Activated CD4-positive, alpha-beta T cell treated with anti-CD3 and anti-CD28 coated beads for 36 hours (primary cell): ENCODE data around the gene CIB1. TPM values are rescaled to one million over a fixed set of nuclear protein-coding genes. Genes with fewer than 3 reads are reported as not detected.
"Not testable (repeated sequence)": the region's sequence is repeated elsewhere in the genome, so short reads cannot be mapped to it uniquely, and the experiment has no call there.

ENCODE experiments used
- ATAC-seq: fragments of 200-7000 bp; cut with Tn5 transposase; one replicate; pipeline ENCODE4 v1.10.0; 2021; ENCODE audit warnings: mild to moderate bottlenecking, moderate library complexity
- CTCF ChIA-PET: fragments of 350-600 bp; sonication (Branson Sonifier 250); formaldehyde crosslinking; loops from one replicate; lab custom pipeline; 2021; ENCODE audit warnings: antibody characterized with exemption; lab: Charles Lee
- POLR2A ChIA-PET: fragments of 350-600 bp; sonication (Branson Sonifier 250); formaldehyde crosslinking; loops from one replicate; lab custom pipeline; 2021; ENCODE audit warnings: antibody characterized with exemption, inconsistent platforms; lab: Charles Lee
- DNase-seq: peaks from one replicate; pipeline ENCODE4 v3.0.0-alpha.2; 2020
- H3K27ac Mint-ChIP-seq: one replicate; pipeline ENCODE4 v1.8.0; 2021; ENCODE audit warnings: mixed read lengths
- H3K27me3 Mint-ChIP-seq: one replicate; pipeline ENCODE4 v1.8.0; 2021; ENCODE audit warnings: mixed read lengths
- H3K36me3 Mint-ChIP-seq: one replicate; pipeline ENCODE4 v1.8.0; 2021; ENCODE audit warnings: low read depth, mixed read lengths
- H3K4me1 Mint-ChIP-seq: one replicate; pipeline ENCODE4 v1.8.0; 2021; ENCODE audit warnings: mixed read lengths
- H3K4me3 Mint-ChIP-seq: one replicate; pipeline ENCODE4 v1.8.0; 2021; ENCODE audit warnings: mild to moderate bottlenecking, moderate library complexity, mixed read lengths
- H3K9me3 Mint-ChIP-seq: one replicate; pipeline ENCODE4 v1.8.0; 2021; ENCODE audit warnings: low read depth, mixed read lengths
- intact Hi-C, 2 experiments: fragments of 100-400 bp; cut with DNase I in 1 of 2; cut with micrococcal nuclease in 1 of 2; formaldehyde crosslinking; loops; one replicate each; pipeline versions ENCODE4 v1.14.2 to v1.15.1; 2022 to 2024; cut with DNase I, micrococcal nuclease
- total RNA-seq, 2 experiments: library from RNA; stranded (reverse); gene quantifications; one replicate each; pipeline ENCODE4 v1.2.3, GENCODE V29; 2021

The CIB1 gene
- total RNA-seq, 2 experiments from 2014 or later, result 135 to 140 TPM

DNA sequence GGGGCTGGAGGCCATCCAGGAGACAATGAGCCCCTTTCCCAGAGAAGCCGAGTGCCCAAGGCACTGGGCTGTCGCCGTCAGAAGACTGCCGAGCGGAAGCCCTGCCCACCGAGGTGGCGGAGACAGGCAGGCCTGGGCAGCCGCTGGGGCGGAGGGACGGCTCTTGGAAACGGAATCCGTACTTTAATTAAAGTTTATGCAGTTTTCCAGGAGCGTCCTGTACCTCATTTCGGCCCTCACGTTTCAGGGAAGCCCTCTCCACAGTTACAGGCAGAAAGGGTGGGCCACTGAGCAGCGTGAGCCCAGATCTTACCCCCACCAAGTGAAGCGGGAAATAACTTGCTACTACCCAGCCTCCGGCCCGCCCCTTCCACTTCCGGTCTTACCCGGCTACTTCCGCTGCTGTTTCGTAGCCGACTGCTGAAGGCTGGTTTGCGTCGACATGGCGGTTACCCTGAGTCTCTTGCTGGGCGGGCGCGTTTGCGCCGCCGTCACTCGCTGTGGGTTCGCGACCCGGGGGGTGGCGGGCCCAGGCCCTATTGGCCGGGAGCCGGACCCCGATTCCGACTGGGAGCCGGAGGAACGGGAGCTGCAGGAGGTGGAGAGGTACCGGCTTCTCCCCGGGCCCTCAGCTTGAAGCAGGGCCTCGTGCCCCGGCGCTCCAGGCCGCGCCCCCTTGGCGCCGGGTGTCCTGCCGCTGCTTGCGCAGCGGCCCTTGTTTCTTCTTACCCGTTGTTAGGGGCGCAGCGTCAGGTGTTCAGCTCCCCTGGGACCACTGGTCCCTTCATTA, 31.7 kb upstream of the CIB1 start, which contains the start of gene NGRN:
TSS of gene NGRN (plus strand) at position 402 of the 790 bp plus-strand sequence. CDS start at position 443, 41 bp downstream.
- intact Hi-C loops, result loop anchor here (1.0 to 5.0 kb wide), 13 partner anchors 31 to 690 kb away; partner anchors contain the start of genes GDPGP1 (in 2 of the 2), AP3S2 (in 1 of the 2), BLM (in 1 of the 2) and HDDC3 (in 1 of the 2)
- H3K27me3 Mint-ChIP-seq, result no peaks in the 10 kb centered on the region
- DNase-seq (peak; percentile 95), ATAC-seq (peak; percentile 87)
- peaks cover 37% of the 10 kb centered on the region for H3K4me1 Mint-ChIP-seq
- ChIA-PET POLR2A (interaction anchor here (0.6 to 1.5 kb wide), 2 partner anchors 16 to 32 kb away, joined by 3 to 5 read pairs; partner anchors contain the start of gene TTLL13), CTCF (interaction anchor here (0.7 to 0.9 kb wide), 3 partner anchors 16 to 637 kb away, joined by 3 to 4 read pairs (median 3); partner anchors contain the start of genes CIB1, GDPGP1, MAN2A2 and TTLL13)
- H3K9me3 Mint-ChIP-seq, result no peaks in the 10 kb centered on the region
- H3K27ac Mint-ChIP-seq, result peak within 1 kb of the TSS; percentile 99
- H3K4me3 Mint-ChIP-seq, result peak within 1 kb of the TSS; percentile 98
- H3K36me3 Mint-ChIP-seq, result peaks cover 29% of the 10 kb centered on the region

DNA sequence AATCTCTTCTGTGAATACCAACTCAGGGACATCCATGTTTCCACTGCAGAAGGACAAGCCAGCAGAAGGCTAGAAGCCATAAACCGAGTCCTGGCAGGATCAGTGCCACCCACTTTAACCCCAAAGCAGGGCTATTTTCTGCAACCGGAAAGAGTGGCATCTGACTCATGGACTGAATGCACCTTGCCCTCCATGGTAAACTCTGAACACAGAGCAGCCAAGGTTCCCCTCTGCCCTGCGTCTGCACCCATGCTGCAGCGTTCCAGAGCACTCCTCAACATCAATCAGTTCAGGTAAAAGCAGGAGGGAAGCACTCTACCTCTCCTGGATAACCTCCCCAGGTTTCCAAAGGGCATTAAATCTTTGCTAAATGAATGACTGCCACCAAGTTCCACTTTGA, 30.9 kb upstream of the CIB1 start:
- peak overlapping the region; percentile 98 for H3K4me3 Mint-ChIP-seq

DNA sequence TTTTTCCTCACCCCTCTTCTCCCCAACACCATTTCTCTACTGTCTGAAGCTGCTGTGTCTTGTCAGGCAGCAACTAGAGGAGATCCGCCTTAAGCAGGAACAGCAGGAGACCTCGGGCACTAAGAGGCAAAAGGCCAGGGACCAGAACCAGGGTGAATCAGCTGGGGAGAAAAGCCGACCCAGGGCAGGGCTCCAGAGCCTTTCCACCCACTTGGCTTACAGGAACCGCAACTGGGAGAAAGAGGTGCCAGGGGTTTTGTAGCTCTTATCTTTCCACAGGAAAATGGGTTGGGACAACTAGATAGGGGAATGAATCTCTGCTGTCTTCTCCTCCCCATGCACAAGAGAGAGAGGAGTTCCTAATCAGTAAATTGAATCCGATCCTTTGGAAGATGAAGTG, 28.7 kb upstream of the CIB1 start:
- Mint-ChIP-seq H3K4me3 (no peak overlapping the region), H3K9me3 (no peaks in the 10 kb centered on the region), H3K4me1 (peaks cover 20% of the 10 kb centered on the region), H3K27ac (no peak overlapping the region), H3K36me3 (peaks cover 6% of the 10 kb centered on the region), H3K27me3 (no peaks in the 10 kb centered on the region)
- DNase-seq, result no peak
- ATAC-seq, result no peak
- intact Hi-C loops, result no loop called here
- ChIA-PET POLR2A (no interaction called here), CTCF (interaction anchor here (0.5 to 1.4 kb wide), 3 partner anchors 8 to 220 kb away, joined by 3 to 4 read pairs (median 3); no protein-coding TSS in a partner anchor)

More for the DNA sequence above, 30.9 kb upstream of the CIB1 start:
- intact Hi-C loops, result loop anchor here (1.0 to 5.0 kb wide), 12 partner anchors 30 to 668 kb away; partner anchors contain the start of genes GDPGP1 (in 2 of the 2), AP3S2 (in 1 of the 2), BLM (in 1 of the 2) and HDDC3 (in 1 of the 2)
- Mint-ChIP-seq H3K4me1 (peaks cover 32% of the 10 kb centered on the region), H3K9me3 (no peaks in the 10 kb centered on the region), H3K27me3 (no peaks in the 10 kb centered on the region), H3K36me3 (peaks cover 23% of the 10 kb centered on the region), H3K27ac (peak overlapping the region; percentile 99)
- peak; percentile 64 for DNase-seq
- peak; percentile 52 for ATAC-seq
- ChIA-PET CTCF (interaction anchor here (1.3 kb wide), 1 partner anchor 56 kb away, joined by 4 read pairs; no protein-coding TSS in a partner anchor), POLR2A (no interaction called here)

DNA sequence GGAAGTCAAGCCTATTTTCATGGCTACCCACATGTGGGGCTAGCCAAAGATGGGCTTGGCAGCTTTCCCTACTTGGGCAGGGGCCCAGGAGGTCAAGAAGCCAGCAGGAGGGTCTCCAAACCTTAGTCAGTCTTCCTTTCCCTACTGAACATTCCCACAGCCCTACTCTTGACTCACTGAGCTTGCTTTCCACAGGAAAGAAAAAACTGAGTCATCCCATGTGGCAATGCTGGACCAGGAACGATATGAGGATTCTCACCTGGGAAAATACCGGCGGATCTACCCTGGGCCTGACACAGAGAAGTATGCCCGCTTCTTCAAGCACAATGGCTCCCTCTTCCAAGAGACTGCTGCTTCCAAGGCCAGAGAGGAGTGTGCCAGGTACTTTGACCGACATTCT, 28.1 kb upstream of the CIB1 start:
- Mint-ChIP-seq H3K27me3 (no peaks in the 10 kb centered on the region), H3K36me3 (peaks cover 5% of the 10 kb centered on the region), H3K4me1 (peaks cover 16% of the 10 kb centered on the region), H3K9me3 (no peaks in the 10 kb centered on the region), H3K4me3 (no peak overlapping the region), H3K27ac (no peak overlapping the region)
- POLR2A ChIA-PET, result interaction anchor here (0.7 kb wide), 1 partner anchor 60 kb away, joined by 5 read pairs; no protein-coding TSS in a partner anchor
- intact Hi-C loops, result no loop called here
- CTCF ChIA-PET, result interaction anchor here (0.5 to 1.4 kb wide), 3 partner anchors 8 to 221 kb away, joined by 3 to 4 read pairs (median 4); no protein-coding TSS in a partner anchor
- ATAC-seq, result no peak
- DNase-seq, result no peak

DNA sequence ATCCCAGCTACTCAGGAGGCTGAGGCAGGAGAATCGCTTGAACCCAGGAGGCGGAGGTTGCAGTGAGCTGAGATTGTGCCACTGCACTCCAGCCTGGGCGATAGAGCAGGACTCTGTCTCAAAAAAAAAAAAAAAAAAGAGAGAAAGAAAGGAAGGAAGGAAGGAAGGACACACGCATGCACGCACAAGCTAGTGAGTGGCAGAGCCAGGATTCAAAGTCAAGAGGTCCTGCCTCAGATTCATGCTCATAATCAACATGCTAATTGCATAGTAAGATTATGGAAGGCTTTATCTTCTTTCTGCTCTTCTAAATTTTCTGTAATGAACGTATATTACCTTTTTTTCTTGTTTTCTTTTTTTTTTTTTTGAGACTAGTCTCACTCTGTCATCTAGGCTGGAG, 27.0 kb upstream of the CIB1 start:
- H3K4me3 Mint-ChIP-seq, ATAC-seq, intact Hi-C loops, H3K27ac Mint-ChIP-seq, H3K9me3 Mint-ChIP-seq, H3K36me3 Mint-ChIP-seq, DNase-seq, H3K27me3 Mint-ChIP-seq: not testable (repeated sequence)
- peaks cover 16% of the 10 kb centered on the region for H3K4me1 Mint-ChIP-seq
- ChIA-PET POLR2A (interaction anchor here (0.5 kb wide), 1 partner anchor 9 kb away, joined by 5 read pairs; no protein-coding TSS in a partner anchor), CTCF (interaction anchor here (0.6 to 1.2 kb wide), 4 partner anchors 33 to 699 kb away, joined by 3 to 4 read pairs (median 4); no protein-coding TSS in a partner anchor)

DNA sequence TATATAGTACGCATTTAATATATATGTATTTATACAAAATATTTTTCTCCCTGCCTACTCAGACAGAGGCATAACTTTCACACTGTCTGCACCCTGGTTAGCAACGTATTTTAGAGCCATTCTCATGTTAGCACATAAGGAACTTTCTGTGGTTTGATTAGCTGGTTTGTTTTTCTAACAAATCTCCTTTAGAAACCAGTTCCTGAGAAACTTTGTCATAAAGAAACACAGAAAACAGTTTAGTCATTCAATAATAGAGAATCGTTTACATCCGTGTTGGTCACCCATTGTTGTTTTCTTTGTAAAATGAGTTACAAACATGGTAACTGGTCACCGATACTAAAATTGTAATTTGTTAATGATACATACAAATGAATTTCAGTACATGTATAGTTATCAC, 25.8 kb upstream of the CIB1 start:
- H3K9me3 Mint-ChIP-seq, result no peaks in the 10 kb centered on the region
- POLR2A ChIA-PET, result no interaction called here
- no peaks in the 10 kb centered on the region for H3K27me3 Mint-ChIP-seq
- ATAC-seq (peak; percentile 60), DNase-seq (no peak)
- CTCF ChIA-PET, result no interaction called here
- peaks cover 11% of the 10 kb centered on the region for H3K4me1 Mint-ChIP-seq
- H3K4me3 Mint-ChIP-seq, result no peak overlapping the region
- intact Hi-C loops, result no loop called here
- H3K36me3 Mint-ChIP-seq, result no peaks in the 10 kb centered on the region
- peak overlapping the region; percentile 57 for H3K27ac Mint-ChIP-seq

DNA sequence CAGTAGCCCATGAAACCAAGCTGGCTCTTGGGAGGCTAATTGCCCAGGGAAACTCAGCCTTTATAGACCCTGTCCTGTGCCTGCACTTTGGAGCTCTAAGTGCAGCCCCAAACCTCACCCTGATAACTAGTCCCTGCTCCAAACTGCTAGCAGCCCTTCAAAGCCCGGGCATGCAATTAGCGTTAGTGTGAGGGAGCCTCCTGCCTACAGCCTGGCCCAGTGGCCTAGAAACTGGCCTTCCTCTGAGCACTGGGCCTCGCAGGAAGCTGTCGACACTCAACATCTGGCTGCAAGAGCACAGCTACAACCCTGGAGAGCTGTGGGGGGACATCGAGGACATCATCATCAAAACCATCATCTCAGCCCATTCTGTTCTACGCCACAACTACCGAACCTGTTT, 24.0 kb upstream of the CIB1 start:
- CTCF ChIA-PET, result interaction anchor here (0.5 kb wide), 1 partner anchor 115 kb away, joined by 3 read pairs; no protein-coding TSS in a partner anchor
- no peaks in the 10 kb centered on the region for H3K9me3 Mint-ChIP-seq
- ATAC-seq, result no peak
- POLR2A ChIA-PET, result no interaction called here
- no peaks in the 10 kb centered on the region for H3K27me3 Mint-ChIP-seq
- intact Hi-C loops, result no loop called here
- H3K4me1 Mint-ChIP-seq, result peaks cover 5% of the 10 kb centered on the region
- H3K27ac Mint-ChIP-seq, result no peak overlapping the region
- H3K36me3 Mint-ChIP-seq, result no peaks in the 10 kb centered on the region
- no peak overlapping the region for H3K4me3 Mint-ChIP-seq
- no peak for DNase-seq

DNA sequence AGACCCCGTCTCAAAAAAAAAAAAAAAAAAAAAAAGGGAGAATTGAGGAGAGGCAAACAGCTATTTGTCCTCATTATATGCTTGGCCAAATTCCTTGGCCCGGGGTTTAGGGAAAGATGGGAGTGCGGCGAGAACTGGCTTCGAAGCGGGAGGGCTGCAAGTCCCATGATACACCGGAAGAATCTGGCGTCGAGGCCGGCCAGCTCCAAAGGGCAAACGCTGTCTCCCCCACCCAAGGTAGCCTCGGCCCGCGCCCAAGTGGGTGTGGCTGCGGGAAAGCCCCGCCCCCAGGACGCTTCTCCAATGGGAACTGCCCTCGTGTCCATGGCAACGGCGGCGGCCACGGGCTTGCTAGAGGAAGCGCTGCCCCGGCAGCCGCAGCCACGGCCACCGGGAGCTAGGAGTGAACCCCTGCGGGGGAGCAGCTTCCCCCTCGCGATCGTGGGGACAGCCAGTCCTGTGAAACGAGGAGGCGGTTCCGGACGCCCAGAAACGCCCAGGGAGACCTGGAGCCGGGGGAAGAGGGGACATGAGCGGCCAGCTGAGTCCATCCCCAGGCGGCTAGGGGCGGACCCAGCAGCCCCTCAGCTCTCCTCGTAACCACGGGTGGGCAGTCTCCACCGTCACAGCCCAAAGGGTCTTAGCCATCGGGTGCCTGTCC, 15.6 kb upstream of the CIB1 start, which contains the start of gene TTLL13:
TSS of gene TTLL13 (plus strand) at position 354 of the 661 bp plus-strand sequence. CDS start 1,075 bp downstream, outside the sequence.
- ATAC-seq (peak; percentile 92), DNase-seq (peak; percentile 89)
- Mint-ChIP-seq H3K27ac (no peak within 1 kb of the TSS), H3K4me1 (peaks cover 14% of the 10 kb centered on the region), H3K36me3 (no peaks in the 10 kb centered on the region), H3K9me3 (no peaks in the 10 kb centered on the region), H3K27me3 (no peaks in the 10 kb centered on the region), H3K4me3 (peak within 1 kb of the TSS; percentile 45)
- POLR2A ChIA-PET, result interaction anchor here (0.6 to 1.7 kb wide), 4 partner anchors 14 to 57 kb away, joined by 3 to 5 read pairs (median 4); partner anchors contain the start of gene NGRN
- CTCF ChIA-PET, result interaction anchor here (0.7 to 1.4 kb wide), 7 partner anchors 16 to 71 kb away, joined by 3 to 7 read pairs (median 3); partner anchors contain the start of genes CIB1 and GDPGP1
- intact Hi-C loops, result loop anchor here in 1 of 2 experiments (1.0 kb wide), 1 partner anchor 15 kb away; the partner anchor contains the start of gene GDPGP1

DNA sequence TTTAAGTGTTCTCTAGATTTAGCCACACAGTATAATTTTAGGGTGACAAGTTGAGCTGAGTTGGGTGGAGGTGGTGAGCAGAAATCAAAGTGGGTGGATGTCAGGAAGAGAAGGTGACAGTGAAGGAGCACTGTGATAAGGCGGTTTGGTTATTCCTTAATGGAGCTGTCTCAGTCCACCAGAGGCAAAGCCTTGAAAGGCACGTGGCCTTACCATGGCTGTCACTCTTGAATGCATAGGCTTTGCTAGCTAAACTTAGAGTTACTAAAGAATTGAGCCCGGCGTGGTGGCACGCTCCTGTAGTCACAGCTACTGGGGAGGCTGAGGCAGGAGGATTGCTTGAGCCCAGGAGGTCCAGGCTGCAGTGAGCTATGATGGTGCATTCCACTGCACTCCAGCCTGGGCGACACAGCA, 15.1 kb upstream of the CIB1 start:
- Mint-ChIP-seq H3K4me1 (peaks cover 14% of the 10 kb centered on the region), H3K9me3 (no peaks in the 10 kb centered on the region), H3K4me3 (peak overlapping the region; percentile 17), H3K27me3 (no peaks in the 10 kb centered on the region), H3K27ac (no peak overlapping the region), H3K36me3 (no peaks in the 10 kb centered on the region)
- ATAC-seq (no peak), DNase-seq (no peak)
- intact Hi-C loops, result loop anchor here in 1 of 2 experiments (1.0 kb wide), 1 partner anchor 14 kb away; the partner anchor contains the start of gene GDPGP1
- CTCF ChIA-PET, result interaction anchor here (0.6 to 1.4 kb wide), 5 partner anchors 11 to 279 kb away, joined by 3 to 7 read pairs (median 4); partner anchors contain the start of genes CIB1 and GDPGP1
- POLR2A ChIA-PET, result interaction anchor here (1.0 to 1.7 kb wide), 2 partner anchors 17 to 22 kb away, joined by 4 to 5 read pairs; partner anchors contain the start of gene NGRN

DNA sequence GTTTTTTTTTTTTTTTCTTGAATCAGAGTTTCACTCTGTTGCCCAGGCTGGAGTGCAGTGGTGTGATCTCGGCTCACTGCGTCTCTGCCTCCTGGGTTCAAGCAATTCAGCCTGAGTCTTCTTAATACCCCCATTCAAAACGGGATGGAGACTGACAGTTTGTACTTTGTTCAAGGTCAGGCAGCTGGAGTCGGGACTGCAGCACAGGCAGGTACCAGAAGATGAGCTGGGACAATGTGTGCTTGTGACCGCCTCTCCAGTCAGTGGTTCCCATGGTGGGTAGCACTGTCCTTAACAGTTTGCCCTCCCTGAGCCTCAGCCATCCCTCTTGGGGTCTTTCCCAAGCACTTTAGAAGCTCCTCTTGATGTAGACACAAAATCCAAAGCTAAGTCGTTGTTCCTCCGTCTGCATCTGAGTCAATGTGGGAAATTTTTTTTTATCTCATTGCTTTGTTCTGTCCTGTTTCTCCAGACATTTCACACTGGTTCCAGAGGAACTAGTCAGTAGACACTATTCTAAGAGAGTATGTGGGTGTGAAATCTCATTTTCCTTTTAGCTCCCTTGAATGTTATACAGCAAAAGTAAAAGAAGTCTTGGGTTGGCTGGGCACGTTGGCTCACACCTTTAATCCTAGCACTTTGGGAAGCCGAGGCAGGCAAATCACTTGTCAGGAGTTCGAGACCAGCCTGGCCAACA, 10.3 kb upstream of the CIB1 start:
- Mint-ChIP-seq H3K4me1 (peaks cover 8% of the 10 kb centered on the region), H3K36me3 (no peaks in the 10 kb centered on the region), H3K27me3 (no peaks in the 10 kb centered on the region), H3K27ac (no peak overlapping the region), H3K9me3 (no peaks in the 10 kb centered on the region), H3K4me3 (no peak overlapping the region)
- ATAC-seq, result peak; percentile 16
- ChIA-PET POLR2A (no interaction called here), CTCF (interaction anchor here (1.3 kb wide), 1 partner anchor 25 kb away, joined by 4 read pairs; no protein-coding TSS in a partner anchor)
- no peak for DNase-seq
- intact Hi-C loops, result no loop called here
